Measurements from ENCODE around the gene MAML1.
A peak's percentile ranks its signal among the peaks of the same experiment; 100 is the strongest.

The MAML1 gene

DNA sequence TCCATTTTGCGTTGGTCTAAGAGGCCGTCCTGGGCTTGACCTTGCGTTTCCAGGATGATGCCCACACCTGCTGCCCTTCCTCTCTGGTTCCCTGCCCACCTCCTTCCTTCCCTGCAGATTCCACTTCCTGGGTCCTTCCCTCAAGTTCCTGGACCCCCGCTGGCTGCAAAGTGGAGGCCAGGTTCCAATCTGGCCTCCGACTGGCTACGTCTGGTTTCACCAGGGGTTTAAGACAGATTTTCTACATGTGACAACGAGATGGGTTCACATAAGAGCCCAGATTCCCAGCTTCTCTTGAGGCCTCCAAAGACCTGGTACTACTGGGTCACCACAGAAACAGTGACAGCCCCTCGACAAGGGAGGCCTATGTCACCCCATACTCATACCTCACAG is 71.9 kb downstream of the MAML1 start:
- DNase-seq (ENCODE audit: low read depth in 2 of 2) = no peak

DNA sequence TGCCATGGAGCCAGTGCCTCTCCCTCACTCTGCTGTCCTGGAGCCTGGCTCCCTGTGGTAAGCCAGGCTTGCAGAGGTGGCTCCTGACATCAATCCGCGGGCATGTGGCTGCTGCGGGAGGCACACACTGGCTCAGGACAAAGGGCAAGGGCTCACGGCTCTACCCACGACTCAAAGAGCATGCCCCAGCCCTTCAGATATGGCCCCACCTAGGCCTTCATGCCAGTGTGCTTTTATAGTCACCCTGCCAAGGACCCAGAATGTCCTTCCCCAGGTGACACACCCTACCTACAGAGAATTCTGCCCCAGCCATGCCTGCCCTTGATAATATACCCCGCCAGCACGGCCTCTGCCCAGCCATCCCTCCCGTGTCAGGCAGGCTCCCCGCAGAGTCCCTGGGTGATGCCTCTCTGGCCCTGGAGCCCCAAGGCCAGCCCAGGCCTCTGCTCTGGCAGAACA is 72.5 kb downstream of the MAML1 start:
- DNase-seq (ENCODE audit: low read depth in 2 of 2) = no peak

DNA sequence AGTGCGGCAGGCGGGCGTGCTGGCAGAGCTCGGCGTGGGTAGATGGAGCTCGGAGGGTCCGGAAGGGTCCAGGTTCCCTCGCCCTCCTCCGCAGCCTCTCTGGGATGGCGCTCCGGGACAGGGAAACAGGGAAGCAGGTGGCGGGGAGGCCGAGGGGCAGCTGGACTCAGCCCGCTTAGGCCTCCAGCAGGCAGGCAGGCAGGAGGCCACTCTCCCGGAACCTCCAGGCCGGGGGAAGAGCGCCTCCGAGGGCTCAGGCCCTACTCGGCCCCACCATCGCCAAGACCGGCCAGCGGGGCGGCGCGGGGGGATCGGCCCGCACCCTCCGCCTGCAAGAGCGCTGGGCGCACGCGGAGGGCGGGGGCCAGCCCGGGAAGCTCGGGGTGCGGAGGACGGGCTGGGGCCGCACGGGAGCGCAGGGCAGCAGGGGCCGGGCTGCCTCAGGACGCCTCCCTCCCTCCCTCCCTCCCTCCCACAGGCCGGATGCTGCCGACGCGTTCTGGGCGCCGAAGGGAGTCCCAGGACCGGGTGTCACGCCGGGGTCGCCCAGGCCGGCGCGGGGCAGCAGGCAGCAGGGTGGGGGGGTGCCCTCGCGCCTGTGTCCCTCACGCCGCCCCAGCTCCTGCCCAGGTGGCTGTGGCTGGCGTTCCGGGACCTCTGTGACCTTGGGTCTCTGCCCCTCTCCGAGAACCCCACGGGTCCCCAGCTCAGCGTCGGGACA is 73.1 kb downstream of the MAML1 start:
- no peak for DNase-seq (ENCODE audit: low read depth in 2 of 2)

DNA sequence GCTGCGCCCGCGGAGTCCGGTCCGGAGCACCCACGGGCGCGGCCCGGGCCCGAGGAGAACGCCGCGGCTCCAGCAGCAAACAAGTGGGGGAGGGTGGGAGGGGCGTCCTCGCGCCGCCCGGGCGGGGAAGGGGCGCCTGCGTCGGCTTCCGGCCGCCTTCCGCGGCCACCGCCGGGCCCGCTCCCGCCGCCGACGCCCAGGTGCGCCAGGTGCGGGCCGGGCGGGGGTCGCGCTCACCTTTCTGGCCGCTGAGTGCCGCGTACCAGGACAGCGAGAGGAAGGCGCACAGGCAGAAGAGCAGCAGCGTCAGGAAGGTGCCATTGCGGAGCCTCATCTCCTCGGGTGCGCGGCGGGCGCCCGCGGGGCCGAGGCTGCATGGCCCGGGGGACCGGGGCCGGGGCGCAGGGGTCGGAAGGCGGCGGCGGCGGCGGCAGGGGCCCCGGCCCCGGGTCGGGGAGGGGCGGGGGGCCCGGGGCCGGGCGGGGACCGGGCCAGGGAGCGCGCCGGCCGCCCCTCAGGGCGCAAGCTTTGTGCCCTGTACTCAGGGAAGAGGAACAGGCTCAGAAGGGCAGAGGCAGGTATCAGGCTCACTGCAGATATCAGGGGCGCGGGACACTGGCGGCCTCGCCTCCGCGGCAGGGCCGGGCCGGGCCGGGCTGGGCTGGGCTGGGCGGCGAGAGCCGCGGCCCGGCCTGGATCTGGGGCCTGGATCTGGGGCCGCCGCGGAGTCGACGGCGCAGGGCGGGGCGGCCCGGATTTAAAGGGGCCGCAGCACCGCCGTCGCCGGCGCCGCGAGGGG is 73.8 kb downstream of the MAML1 start, which contains the start of gene MGAT4B:
TSS of gene MGAT4B (minus strand) at position 617 of the 799 bp plus-strand sequence. CDS start at position 334, 283 bp downstream.
- DNase-seq (ENCODE audit: low read depth in 2 of 2) = no peak

DNA sequence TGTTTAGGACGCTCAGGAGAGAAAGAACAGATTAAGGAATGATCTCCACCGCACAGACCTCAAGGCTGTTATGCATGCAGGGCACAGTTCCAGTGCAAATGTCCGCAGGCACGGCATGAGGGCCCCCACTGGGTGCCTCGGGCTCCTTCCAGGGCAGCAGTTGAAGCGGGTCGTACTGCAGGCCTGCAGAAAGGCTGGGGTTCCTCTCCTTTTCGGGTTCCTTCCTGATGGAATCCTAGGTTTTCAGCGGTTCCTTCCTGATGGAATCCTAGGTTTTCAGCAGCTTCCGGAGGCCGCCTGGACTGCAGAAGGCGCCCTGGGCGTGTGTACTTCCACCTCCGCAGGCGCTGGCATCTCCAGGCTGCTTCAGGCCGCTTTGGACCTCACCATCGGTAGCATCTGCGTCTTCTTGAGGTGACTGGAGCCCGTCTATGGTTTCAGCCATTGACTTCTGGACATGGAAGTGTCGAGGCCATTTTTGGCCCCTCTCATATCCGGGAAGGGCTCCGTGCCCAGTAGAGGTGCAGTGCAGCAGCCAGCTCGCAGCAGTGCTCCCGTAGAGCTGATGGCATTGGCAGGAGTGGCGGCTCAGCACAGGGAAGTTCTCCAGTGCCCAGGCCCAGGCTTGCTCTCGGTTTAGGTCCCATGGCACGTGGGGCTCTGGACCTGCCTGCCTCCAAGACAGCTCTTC is 79.7 kb downstream of the MAML1 start:
- no peak for DNase-seq (ENCODE audit: low read depth in 2 of 2)

DNA sequence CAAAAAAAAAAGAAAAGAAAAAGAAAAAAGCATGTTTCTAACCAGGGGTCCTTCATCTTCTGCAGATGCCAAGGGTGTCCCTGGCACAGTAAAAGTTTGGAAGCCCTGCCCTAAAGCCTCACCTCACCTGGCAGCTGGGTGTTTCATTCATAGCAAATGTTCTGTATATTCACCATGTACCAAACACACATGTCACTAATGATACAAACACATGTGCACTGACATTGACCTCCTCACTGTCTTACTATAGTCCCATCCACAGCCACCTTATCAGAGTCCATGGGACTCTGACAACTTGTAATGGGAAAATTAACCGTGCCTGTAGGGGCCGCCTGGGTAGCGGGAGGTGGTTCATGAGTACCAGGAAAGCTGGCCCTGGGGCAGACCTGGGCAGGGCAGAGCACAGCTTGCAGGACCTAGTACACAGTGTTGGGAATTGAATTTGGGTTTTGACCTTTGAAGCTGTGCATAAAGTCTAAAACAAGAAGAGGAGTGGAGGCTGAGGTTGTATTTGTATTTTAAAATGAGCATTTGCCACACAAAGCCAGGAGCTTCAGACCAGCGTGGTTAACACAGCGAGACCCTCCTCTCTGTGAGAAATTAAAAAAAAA is 80.5 kb downstream of the MAML1 start:
- DNase-seq (ENCODE audit: low read depth in 2 of 2) = no peak

DNA sequence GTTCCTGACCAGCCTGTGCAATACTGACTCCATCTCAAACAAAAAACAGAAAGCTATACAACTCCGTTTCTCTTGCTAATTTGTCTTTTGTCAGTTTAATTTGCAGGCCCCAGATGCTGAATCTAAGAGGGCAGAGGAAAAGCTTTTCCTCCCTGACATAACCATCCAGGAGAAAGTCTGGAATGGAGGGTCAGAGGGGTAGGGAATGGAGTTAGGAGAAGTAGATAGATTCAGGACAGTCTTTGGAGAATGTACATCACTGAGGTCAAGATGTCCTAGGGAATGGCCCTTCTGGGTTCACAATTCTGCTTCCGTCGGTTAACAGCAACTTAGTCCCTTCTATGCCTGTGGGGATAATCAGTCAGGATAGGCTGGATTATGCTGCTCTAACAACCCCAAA is 81.5 kb downstream of the MAML1 start:
- no peak for DNase-seq (ENCODE audit: low read depth in 2 of 2)

DNA sequence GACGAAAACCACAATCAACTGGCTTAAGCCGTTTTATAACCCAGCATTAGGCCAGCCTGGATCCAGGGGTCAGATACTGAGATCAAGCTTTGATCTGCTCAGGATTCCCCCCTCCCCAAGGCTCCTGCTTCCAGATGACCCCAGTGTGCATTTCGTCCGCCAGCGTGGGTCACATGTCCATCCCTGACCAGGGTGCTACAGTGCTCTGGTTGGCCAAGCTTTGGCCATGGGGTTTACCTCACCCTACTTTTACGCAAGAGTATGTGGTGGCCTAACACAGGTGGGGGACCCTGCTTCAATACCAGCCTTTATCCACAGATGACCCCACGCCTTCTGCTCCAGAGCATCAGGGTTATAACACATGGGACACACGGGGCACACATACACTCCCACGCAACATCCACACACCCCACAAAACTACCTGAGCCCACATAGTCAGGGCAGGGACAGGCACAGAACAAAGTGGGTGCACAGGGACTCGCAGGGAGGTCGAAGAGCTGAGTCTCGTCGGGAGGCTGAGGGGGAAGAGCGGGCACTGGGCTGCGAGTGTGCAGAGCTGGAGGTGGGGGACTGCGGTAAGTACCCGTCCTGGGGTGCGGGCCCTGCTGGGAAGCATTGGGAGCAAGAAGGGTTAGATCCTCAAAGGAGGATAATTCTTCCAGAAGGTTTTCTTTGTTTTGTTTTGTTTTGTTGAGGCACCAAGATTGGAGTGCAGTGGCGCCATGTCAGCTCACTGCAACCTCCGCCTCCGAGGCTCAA is 83.0 kb downstream of the MAML1 start:
- no peak for DNase-seq (ENCODE audit: low read depth in 2 of 2)

DNA sequence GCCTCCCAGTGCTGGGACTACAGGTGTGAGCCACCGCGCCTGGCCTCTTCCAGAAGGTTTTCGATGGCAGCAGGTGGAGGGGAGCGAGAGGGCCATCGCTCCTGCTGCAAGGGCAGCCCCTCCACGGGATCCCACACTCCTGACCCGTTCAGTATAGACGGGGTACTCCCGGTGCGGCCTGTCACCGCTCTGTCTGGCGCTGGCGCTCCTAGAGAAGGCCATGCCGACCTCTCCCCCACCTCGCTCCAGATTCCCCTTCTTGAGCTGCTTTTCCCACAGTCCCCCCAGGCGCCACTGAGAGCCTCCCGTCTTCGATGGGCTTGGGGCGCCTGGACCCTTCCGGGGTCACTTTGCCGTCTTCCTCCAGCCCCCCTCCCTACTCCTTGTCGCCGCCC is 83.8 kb downstream of the MAML1 start:
- DNase-seq (ENCODE audit: low read depth in 2 of 2) = no peak

DNA sequence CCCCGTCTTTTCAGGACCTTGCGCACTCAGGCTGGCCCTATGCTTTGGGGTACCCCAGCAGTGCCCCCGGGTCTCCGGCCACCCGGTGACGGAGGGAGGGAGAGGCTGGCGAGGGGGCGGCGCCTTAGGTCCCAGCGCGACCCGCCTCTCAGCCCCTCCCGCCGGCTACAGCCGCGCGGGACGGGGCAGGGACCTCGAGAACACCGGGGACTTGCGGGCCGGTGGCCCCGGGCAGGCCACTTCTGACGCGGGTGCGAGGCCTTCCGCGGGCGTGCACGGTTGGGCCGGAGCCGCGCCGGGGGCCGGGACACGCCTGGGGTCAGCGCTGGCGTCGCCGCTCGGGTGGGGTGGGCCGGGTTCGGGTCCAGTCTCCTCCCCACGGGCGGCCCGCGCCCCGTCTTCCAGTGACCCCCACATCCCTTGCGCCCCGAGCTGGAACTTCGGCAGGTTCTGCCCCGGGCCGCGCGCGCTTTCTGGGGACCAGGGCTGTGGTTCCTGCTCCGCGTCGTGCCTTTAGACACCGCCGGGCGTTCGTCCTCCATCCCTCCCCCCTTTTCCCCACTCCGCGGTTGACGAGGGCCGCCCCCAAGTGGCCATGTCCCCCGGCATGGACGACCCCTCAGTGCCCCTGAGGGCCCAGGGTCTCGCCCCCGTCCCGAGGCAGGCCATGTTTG is 84.3 kb downstream of the MAML1 start:
- DNase-seq (ENCODE audit: low read depth in 2 of 2) = no peak

DNA sequence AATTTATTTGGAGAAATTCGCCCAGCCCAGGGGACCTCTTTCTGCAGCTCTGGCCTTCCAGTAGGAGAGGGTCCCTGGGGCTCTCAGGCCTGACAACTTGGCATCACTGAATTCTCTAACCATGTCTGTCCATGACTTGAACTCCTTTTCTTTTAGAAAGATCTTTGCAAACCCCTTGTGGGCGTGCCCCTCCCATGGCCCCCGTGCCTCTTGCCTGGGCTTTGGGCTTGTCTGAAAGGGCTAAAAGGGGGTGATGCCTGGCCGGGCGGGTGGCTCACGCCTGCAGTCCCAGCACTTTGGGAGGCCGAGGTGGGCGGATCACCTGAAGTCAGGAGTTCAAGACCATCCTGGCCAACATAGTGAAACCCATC is 84.8 kb downstream of the MAML1 start:
- no peak for DNase-seq (ENCODE audit: low read depth in 2 of 2)

DNA sequence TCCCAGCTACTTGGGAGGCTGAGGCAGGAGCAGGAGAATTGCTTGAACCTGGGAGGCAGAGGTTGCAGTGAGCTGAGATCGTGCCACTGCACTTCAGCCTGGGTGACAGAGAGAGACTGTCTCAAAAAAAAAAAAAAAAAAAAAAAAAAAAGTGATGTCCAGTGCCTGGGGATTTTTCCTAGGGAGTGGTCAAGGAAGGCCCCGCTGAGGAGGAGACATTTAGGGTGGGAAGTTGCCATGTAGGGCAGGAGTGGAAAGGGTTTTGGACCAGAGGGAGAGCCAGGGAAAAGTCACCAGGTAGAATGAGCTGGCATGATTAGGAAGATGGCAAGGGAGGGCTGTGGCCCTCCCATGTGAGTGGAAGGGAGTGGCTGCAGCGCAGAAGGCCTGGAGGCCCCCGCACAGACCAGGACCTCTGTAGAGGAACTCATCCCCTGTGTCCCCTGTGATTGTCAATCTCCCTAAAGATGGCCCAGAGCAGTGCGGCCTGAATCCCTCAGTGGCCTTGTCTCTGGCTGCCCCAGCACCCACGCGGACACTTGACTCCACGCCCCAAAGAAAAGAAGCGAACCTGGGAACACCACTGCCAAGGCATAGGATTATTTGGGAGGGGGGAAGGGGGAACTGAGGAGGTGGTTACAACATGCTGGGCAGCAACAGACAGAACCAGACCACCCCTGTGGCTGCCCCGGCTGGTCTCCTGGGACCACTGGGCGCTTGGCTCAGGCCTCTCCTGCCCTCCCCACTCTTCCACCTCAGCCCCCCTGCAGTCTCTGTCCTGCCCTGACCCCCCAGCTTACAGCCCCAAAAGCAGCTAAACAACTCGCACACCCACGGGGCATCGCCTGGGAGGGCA is 85.5 kb downstream of the MAML1 start:
- DNase-seq (ENCODE audit: low read depth in 2 of 2) = no peak

DNA sequence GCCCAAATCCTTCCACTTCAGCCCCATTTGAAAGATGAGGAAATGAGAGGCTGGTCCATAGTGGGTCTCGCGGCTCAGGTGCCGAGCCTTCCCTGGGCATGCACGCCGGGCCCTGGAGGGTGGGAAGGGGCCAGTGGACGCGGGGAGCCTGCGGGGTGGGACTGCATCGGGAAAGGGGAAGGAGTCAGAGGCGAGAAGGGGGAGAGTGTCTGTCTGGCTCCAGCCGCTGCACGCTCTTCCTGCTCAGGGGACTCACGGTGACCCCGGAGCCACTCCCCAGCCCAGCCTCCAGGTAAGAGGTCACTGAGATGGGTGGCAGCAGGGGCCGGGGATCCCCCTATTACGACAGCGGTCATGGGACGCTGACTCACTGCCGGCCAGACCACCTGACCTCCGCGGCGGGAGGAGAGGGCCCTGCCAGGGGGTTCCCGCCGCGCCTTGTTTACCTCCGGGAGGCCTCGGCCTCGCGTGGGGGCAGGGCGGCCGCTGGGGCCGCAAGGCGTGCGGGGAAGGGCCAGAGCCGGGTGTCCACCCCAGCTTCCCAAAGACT is 86.2 kb downstream of the MAML1 start:
- peak; percentile 49 to 51 for DNase-seq (ENCODE audit: low read depth in 2 of 2)

DNA sequence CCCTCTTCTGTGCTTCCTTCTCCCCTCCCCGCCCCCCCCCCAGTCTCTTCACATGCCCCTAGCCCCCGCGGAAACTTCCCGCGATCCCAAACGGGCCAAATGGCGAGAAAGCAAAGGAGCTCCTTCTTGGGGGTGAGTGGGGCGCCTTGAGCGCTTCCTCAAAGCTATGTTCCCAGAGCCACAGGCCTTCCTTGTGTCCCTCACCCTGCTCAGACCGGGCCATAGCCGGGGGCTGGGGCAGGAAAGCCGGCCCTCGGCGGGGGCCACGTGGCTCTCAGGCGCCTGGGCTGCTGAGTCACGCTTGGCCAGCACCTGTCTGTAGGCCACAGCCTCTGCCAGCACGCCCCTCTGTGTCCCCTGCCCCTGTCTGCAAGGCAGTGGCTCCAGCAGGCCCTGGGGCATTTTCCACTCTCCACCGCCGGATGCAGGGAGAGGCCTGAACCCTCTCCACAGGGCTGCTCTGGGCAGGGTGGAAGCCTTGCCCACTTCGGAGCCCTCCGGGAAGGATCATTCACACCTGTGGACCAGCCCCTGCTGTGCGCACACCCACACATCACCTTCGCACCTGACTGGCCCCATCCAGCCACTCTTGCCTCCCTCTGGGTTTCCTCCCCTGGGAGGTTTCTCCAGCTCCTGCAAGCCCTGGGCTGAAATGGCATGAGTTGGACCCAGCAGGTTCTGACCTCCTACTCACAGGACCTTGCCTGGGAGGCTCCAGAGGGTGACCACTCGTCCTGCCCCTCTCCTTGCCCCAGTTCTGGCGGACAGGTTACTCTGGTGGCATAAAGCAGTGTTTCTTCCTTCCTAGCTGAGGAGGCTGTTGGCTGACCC is 86.9 kb downstream of the MAML1 start:
- DNase-seq (ENCODE audit: low read depth in 2 of 2) = no peak

DNA sequence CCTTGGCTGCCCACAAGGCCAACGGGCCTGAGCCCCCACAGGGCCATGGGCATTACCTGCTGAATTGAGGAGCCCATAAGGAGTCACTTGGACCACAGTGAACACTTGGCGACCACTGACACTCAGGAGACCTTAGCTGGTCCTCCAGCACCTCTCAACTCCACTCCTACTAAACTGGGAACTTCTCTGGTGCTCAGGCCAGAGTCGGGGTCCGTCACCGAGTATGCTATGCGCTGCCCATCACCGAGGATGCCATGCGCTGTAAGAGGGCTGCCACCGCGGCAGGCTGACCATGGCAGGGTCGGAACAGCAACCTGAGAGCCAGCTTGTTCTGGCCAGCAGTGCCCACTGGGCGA is 87.5 kb downstream of the MAML1 start:
- DNase-seq (ENCODE audit: low read depth in 2 of 2) = no peak

DNA sequence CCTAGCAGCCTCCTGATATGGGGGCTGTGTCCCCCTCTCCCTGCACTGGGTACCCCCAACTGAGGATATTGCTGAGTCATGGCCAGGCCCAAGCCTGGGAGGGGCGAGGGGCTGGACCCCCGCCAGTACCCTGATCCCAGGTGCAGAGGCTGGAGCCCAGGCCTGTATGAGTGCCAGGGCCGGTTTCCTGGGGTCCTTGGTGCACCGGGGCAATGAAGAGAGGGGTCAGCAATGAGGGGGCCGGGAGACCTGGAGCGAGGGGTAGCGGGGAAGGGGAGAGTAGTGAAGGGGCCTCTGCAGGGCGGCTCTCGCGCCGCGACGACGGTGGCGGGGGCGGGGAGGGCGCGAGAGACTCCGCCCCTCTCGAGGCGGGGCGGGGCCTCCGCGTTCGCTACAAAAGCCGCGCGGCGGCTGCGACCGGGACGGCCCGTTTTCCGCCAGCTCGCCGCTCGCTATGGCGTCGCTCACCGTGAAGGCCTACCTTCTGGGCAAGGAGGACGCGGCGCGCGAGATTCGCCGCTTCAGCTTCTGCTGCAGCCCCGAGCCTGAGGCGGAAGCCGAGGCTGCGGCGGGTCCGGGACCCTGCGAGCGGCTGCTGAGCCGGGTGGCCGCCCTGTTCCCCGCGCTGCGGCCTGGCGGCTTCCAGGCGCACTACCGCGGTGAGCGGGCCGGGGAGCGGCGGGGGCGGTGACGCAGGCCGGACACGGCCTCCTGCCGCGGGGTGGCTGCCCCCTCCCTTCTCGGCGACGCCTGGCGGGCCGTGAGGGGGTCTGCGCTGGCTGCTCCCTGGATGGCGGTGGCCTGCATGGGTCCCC is 88.1 kb downstream of the MAML1 start, which contains the start of gene SQSTM1:
TSS of gene SQSTM1 (plus strand) at position 423 of the 815 bp plus-strand sequence. CDS start at position 455, 32 bp downstream.
- peak in 1 of 2 experiments; percentile 38 for DNase-seq (ENCODE audit: low read depth in 2 of 2)

DNA sequence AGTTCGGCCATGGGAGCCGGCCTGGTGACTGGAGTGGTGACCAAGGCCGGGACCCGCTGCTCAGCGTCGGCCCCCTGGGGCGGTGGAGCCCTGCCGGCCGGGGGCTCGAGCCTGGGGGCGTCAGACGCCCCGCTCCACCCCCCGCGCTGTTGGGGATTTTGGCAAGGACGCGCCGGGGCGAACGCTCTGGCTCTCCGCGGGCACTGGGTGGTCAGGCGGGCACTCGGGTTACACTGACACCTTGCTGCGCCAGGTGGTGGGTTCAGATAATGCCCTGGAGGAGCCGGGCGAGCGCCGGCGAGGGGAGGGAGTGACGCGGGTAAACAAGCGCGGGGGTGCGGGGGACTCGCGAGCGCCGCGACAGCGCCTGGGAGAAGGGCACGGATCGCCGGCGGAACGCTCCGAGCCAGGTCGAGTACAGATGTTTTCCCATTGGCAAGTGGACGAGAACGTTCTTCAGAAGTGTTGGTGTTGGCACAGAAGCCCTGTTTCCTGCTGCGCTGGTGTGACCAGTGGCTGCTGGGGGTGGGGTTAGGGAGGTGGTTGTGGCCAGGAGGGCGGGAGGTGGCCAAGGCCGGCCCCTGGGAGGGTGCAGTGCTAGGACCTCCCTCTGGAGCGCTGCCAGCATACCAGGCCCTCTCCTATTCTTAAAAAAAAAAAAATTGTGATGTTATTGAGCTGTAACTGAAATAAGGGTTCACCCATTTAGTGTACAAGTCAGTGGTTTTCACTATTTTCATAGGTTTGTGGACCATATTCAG is 88.9 kb downstream of the MAML1 start:
- DNase-seq (ENCODE audit: low read depth in 2 of 2) = peak; percentile 70 to 71
